ENCODE data around the gene MPO. TPM values are rescaled to one million over a fixed set of nuclear protein-coding genes. Genes with fewer than 3 reads are reported as not detected.

The MPO gene
- total RNA-seq, result not detected

DNA sequence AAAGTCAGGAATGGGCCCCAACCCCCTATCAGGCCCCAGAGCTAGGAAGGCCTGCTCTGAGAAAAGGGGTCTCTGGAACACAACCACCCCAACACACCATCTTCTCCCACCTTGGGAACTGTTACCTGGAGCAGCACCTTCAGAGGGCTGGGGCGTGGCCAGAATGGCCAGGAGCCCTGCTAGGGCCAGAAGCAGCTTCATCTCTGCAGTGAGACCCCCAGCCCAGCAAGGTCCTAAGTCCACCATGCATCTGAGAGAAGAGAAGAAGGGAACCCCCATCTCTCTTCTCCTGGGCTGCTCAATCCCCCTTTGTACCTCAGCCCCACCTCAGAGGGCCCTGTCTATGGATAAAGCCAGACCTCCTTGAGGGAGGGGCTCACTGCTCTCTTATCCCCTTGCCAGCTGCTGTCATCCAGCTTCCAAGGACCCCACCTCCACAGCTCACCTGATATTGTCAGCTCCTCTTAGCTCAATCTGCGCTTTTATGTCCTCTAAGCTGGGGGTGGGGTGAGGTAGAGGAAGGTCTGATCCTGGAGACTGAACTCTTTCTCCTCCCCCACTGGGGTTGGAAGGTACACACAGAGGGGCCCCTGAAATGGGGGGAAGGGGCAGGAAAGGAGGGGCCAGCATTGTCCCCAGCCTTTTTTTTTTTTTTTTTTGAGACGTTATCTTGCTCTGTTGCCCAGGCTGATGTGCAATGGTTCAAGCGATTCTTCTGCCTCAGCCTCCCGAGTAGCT, at the start of gene MPO:
MPO (minus strand) TSS at position 456 of the 738 bp plus-strand sequence; CDS start at position 279, 177 bp downstream.
- DNase-seq, result no peak

GRCh38 chr17:58329810-58330537, 49.2 kb upstream of the MPO start:
- no peak for DNase-seq

- peak; percentile 55 for DNase-seq
Measured at GRCh38 chr17:58329035-58329809, 48.5 kb upstream of the MPO start.

DNA sequence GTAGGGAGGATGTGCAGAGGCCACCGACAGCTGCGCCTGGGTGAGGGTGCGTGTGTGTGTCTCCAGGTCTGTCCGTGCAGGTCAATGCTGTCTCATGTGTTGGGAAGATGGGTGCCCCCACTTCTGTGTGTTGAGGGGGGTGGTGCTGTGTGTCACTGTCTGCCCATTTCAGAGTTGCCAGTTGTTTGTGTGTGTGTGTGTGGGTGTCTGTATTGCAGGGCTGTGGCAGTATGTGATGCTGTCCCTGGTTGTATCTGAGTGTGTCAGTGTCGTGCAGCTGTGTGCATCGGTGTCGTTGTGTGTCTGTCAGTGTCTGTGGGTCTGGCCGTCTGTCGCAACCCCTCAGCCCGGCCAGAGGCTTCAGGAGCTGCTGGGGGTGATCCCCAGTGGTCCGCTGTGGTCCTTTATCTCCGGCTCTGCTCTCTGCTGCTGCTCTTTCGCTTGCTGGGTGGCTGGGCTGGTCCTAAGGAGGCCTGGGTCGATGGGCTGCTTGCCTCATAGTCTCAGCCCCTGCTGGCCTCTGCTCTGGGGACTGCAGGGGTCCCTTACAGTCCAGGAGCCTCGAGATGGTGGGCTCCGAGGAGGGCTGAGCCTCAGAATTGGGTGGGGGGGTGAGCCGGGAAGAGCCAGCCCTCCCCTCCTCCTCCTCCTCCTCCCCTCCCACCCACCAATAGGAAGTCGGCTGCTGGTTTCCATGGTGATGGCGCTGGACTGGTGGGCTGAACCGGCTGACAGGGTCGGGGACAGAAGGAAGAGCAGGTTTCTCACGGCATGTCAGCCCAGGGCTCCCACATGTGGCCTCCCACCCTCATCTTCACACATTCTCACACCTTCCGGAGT, 47.7 kb upstream of the MPO start, which contains the start of gene TSPOAP1:
TSPOAP1 (minus strand) TSS at position 601 of the 840 bp plus-strand sequence. CDS start 875 bp downstream, outside the sequence.
- DNase-seq, result peak; percentile 52

- DNase-seq, result no peak
Measured at GRCh38 chr17:58327363-58328194, 46.8 kb upstream of the MPO start.

GRCh38 chr17:58326609-58327362, 46.1 kb upstream of the MPO start:
- DNase-seq, result no peak

DNA sequence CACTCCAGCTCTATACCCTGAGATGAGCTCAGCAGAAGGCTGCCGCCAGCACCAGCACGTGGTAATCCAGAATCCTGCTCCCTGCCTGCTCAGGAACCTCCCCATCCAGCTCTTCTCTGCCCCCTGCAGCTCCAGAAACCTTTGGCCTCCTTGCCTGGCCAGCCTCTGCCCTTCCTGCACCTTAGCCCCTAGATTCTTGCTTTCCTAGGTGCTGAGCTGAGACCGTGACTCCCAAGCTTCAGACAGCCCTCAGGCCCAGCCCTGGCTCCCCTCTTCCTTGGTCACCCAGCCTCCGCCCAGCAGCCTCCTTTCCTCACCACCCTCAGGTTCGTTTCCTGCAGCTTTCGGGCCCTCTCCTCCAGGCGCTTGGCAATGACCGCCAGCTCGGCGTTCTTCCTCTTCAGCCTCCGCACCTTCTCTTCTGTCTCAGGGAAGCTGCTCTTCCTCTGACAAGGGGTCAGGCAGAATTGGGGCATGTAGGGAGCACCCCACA, 45.3 kb upstream of the MPO start:
- DNase-seq, result no peak

- DNase-seq, result no peak
Measured at GRCh38 chr17:58325289-58325726, 44.6 kb upstream of the MPO start.

GRCh38 chr17:58324409-58325288, 43.9 kb upstream of the MPO start:
- DNase-seq, result no peak

GRCh38 chr17:58324056-58324408, 43.3 kb upstream of the MPO start:
- no peak for DNase-seq

DNA sequence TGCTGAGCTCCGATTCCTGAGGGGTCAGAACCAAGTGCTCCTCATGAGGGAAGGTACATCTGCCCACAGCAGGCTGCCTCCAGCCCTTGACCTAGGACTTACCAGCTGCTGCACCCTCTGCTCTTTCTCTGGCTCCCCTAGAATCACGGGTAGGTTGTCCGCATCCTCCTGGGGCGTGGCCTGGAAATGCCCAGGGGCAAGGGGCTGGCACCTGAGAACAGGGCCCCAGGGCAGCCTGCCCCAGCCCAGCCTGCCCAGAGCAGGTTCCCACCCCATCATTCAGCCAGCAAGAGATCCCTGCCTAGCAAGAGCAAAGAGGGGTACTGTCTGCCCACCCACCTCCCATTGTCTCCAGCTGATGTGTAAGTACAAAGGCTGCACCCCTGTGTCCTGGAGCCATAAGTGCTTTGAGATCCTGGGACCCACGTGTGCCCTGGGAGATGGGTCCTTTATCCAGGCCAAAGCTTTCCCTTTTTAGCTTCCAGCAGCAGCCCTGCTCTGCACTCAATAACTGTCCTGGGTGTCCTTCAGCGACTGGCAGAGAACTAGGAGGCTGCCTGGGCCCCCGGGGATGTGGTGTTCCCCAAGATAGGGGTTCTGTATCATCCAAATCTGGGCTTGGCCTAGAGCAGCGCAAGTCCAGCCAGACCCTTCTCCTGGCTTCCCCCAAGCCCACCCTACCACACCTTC, 42.8 kb upstream of the MPO start:
- no peak for DNase-seq

DNA sequence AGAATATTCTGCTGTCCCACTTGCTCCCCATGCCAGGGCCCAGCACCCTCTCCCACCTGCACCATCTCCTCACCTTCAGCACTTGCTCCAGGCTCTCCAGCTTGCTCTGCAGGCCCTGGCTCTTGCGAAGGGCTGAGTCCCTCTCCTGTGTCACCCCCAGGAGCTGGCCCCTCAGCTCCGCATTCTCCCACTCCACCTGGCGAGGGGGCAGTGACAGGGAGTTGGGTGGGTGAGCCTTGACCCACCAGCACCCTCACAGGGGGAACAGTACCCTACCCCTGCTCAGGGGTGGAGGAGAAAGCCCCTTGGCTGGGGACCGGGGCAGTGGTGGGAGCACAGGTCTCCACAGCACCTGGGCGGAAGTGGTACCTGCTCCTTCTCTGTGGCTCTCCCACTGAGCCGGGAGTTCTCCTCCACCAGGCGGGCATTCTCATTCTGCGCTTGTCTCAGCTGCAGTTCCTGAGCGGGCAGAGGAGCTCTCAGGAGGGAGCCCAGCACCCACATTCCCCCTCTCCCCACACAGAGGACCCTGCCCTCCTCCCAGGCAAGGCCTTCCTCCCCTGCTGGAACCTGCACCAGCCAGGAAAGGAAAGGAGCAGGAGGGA, 41.9 kb upstream of the MPO start:
- no peak for DNase-seq

DNA sequence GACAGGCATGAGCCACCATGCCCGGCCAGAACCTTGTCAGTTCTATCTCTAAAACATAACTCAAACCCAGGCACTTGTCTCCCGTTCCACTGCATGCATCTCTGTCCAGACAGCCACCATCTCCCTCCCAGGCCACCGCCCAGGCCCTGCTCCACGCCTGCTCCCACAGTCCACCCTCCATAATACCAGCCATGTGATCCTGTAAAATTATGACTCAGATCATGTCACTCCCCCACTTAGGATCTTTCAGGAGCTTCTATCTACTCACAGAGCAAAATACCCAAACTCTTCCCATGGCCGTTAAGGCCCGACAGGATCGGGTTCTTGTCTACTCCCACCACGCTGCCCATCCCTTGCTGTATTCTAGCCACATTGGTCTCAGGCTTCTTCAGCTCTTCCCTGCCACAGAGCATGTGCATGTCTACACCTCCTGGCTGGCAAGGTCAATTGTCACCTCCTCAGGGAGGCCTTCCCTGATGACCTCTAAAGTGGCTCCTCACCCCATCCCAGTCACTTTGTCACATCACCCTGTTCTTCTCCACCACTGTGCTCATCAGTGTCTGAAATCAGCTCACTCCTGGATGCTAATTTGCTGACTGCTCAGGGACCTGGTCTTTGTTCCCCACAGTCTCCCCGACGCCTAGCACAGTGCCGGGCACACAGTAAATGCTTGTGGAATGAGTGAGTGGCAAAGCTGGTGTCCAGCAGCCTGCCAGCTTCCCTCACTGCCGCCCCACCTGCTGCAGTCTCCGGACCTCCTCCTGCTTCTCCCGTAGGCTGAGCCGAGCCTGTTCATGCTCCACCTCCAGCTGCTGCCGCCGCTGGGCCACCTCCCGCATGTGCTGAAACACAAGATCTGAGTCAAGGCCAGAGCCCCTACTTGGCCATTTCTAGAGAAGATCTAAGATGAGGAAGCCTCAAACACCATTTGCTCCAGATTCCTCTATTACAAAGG, 41.1 kb upstream of the MPO start:
- DNase-seq, result no peak

- DNase-seq, result no peak
Measured at GRCh38 chr17:58320570-58321323, 40.0 kb upstream of the MPO start.

DNA sequence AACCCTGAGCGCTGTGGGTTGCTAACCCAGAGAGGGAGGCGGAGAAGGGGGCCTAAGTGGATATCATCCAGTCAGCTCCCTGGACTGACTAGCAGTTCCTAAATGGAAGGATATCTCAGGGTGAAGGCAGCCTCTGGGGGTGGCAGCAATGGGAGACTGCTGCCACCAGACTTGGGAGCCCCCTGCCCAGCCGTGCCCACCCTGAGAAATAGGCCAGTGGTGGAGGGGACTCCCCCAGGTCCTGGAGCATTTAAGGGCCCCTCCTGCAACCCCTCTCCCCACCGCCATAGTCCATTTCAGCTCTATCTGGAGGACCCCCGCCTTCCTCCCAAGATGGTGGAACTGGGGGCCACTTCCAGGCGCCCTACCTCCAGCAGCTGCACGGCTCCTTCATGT, 39.4 kb upstream of the MPO start:
- DNase-seq, result no peak

Measured in effector CD4-positive, alpha-beta T cell (primary cell).